Measurements from ENCODE around the gene WHAMM.
A peak's percentile ranks its signal among the peaks of the same experiment; 100 is the strongest.

WHAMM gene

GRCh38 chr15:82847703-82848102 lies 38.3 kb downstream of the WHAMM start:
- ATAC-seq: peak; percentile 32; the same call in 2 of the 3 replicates
- TF ChIP-seq ZC3H10 (CRISPR knock-in tag; IDR thresholded peaks at IDR 0.05): no peak
- TF ChIP-seq, protein P1, sequence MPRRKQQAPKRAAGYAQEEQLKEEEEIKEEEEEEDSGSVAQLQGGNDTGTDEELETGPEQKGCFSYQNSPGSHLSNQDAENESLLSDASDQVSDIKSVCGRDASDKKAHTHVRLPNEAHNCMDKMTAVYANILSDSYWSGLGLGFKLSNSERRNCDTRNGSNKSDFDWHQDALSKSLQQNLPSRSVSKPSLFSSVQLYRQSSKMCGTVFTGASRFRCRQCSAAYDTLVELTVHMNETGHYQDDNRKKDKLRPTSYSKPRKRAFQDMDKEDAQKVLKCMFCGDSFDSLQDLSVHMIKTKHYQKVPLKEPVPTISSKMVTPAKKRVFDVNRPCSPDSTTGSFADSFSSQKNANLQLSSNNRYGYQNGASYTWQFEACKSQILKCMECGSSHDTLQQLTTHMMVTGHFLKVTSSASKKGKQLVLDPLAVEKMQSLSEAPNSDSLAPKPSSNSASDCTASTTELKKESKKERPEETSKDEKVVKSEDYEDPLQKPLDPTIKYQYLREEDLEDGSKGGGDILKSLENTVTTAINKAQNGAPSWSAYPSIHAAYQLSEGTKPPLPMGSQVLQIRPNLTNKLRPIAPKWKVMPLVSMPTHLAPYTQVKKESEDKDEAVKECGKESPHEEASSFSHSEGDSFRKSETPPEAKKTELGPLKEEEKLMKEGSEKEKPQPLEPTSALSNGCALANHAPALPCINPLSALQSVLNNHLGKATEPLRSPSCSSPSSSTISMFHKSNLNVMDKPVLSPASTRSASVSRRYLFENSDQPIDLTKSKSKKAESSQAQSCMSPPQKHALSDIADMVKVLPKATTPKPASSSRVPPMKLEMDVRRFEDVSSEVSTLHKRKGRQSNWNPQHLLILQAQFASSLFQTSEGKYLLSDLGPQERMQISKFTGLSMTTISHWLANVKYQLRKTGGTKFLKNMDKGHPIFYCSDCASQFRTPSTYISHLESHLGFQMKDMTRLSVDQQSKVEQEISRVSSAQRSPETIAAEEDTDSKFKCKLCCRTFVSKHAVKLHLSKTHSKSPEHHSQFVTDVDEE (CRISPR knock-in tag; IDR thresholded peaks at IDR 0.05): no peak
- no peak for TF ChIP-seq PATZ1 (CRISPR knock-in tag; IDR thresholded peaks at IDR 0.05; ENCODE audit: borderline replicate concordance)
- no peak for TF ChIP-seq CSRNP3 (CRISPR knock-in tag; IDR thresholded peaks at IDR 0.05)
- no peak for TF ChIP-seq GLIS3 (CRISPR knock-in tag; IDR thresholded peaks at IDR 0.05)
- TF ChIP-seq TOX (CRISPR knock-in tag; IDR thresholded peaks at IDR 0.05; ENCODE audit: borderline replicate concordance): no peak
- TF ChIP-seq OSR1 (CRISPR knock-in tag; IDR thresholded peaks at IDR 0.05): no peak
- no peak for TF ChIP-seq ARNTL (CRISPR knock-in tag; IDR thresholded peaks at IDR 0.05; ENCODE audit: borderline replicate concordance, low read depth)
- TF ChIP-seq ZFP3 (CRISPR knock-in tag; IDR thresholded peaks at IDR 0.05): no peak
- no peak for TF ChIP-seq POU6F1 (CRISPR knock-in tag; IDR thresholded peaks at IDR 0.05; ENCODE audit: borderline replicate concordance, low read depth)
- TF ChIP-seq RARB (CRISPR knock-in tag; IDR thresholded peaks at IDR 0.05): no peak
- no peak for TF ChIP-seq SNAI2 (CRISPR knock-in tag; IDR thresholded peaks at IDR 0.05)
- no peak for TF ChIP-seq ISL1 (CRISPR knock-in tag; IDR thresholded peaks at IDR 0.05)
- no peak for TF ChIP-seq ZFP30 (CRISPR knock-in tag; IDR thresholded peaks at IDR 0.05)
- TF ChIP-seq ZNF565 (CRISPR knock-in tag; conservative IDR thresholded peaks at IDR 0.05; ENCODE audit: low read depth): no peak
- no peak for TF ChIP-seq CSDC2 (CRISPR knock-in tag; IDR thresholded peaks at IDR 0.05)
- TF ChIP-seq BACH2 (CRISPR knock-in tag; IDR thresholded peaks at IDR 0.05; ENCODE audit: borderline replicate concordance): no peak
- TF ChIP-seq PPARA (CRISPR knock-in tag; IDR thresholded peaks at IDR 0.05; ENCODE audit: borderline replicate concordance): no peak
- no peak for TF ChIP-seq ESRRG (CRISPR knock-in tag; IDR thresholded peaks at IDR 0.05)
- no peak for TF ChIP-seq ZNF70 (CRISPR knock-in tag; IDR thresholded peaks at IDR 0.05)

DNA sequence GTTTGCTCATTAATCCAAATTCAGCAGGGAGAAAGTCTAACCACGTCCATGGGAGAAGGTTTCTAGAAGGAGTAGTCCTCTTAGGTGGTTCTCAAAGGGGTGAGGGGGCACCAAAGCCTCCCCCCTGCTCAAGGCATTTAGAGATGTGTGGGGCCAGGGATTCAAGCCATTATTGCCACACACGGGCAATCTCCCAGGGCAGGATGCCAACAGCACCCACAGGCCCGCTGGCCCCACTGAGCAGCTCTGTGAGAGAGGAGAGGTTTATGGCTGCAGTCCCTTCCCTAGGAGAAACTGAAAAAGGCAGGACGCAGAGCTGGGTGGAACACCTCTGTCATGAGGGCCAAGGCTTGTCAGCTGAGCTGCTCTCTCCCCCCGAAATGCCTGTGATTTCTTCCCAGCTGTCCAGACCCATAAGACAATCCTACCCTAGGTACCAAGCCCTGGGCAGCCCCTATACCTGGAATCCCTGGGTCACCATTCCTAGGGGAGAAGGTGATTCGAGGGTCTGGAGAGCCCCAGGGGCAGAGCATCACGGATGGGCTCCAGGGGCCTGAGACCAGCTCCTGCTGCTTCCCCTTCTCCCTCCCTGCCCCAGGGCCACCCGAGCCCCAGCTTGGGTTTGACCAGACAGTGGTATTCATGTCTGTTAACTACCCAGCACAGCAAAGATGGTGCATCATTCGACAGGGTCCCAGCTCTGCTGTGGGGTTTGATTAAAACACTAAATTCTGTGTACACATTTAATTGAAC lies 39.0 kb downstream of the WHAMM start:
- no peak for ATAC-seq
- TF ChIP-seq TOX (CRISPR knock-in tag; IDR thresholded peaks at IDR 0.05; ENCODE audit: borderline replicate concordance) (no peak), OSR1 (CRISPR knock-in tag; IDR thresholded peaks at IDR 0.05) (no peak), ZC3H10 (CRISPR knock-in tag; IDR thresholded peaks at IDR 0.05) (no peak), SNAI2 (CRISPR knock-in tag; IDR thresholded peaks at IDR 0.05) (no peak), ZFP30 (CRISPR knock-in tag; IDR thresholded peaks at IDR 0.05) (no peak), ZNF70 (CRISPR knock-in tag; IDR thresholded peaks at IDR 0.05) (no peak), ESRRG (CRISPR knock-in tag; IDR thresholded peaks at IDR 0.05) (no peak), GLIS3 (CRISPR knock-in tag; IDR thresholded peaks at IDR 0.05) (no peak), TCF4 (CRISPR knock-in tag; IDR thresholded peaks at IDR 0.05; ENCODE audit: borderline replicate concordance) (no peak), ZNF565 (CRISPR knock-in tag; conservative IDR thresholded peaks at IDR 0.05; ENCODE audit: low read depth) (no peak), RARB (CRISPR knock-in tag; IDR thresholded peaks at IDR 0.05) (no peak), ZFP3 (CRISPR knock-in tag; IDR thresholded peaks at IDR 0.05) (no peak), BACH2 (CRISPR knock-in tag; IDR thresholded peaks at IDR 0.05; ENCODE audit: borderline replicate concordance) (no peak), POU6F1 (CRISPR knock-in tag; IDR thresholded peaks at IDR 0.05; ENCODE audit: borderline replicate concordance, low read depth) (no peak), CSRNP3 (CRISPR knock-in tag; IDR thresholded peaks at IDR 0.05) (no peak)
- TF ChIP-seq, protein P1 (CRISPR knock-in tag; IDR thresholded peaks at IDR 0.05): no peak
- TF ChIP-seq, protein P2, sequence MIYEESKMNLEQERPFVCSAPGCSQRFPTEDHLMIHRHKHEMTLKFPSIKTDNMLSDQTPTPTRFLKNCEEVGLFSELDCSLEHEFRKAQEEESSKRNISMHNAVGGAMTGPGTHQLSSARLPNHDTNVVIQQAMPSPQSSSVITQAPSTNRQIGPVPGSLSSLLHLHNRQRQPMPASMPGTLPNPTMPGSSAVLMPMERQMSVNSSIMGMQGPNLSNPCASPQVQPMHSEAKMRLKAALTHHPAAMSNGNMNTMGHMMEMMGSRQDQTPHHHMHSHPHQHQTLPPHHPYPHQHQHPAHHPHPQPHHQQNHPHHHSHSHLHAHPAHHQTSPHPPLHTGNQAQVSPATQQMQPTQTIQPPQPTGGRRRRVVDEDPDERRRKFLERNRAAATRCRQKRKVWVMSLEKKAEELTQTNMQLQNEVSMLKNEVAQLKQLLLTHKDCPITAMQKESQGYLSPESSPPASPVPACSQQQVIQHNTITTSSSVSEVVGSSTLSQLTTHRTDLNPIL (CRISPR knock-in tag; IDR thresholded peaks at IDR 0.05; ENCODE audit: low read depth): no peak

Measured in SK-N-SH treated with all-trans-retinoic acid at 6 μM for 48 hours (cell line).